Kidney glomerular epithelial cell (primary cell): ENCODE results near the gene BEST1.
A peak's percentile ranks its signal among the peaks of the same experiment; 100 is the strongest.

ENCODE experiments used
- DNase-seq: peaks from one replicate; lab custom pipeline; 2025; lab: John Stamatoyannopoulos, UW

The BEST1 gene

GRCh38 chr11:61916737-61917333 is 33.3 kb upstream of the BEST1 start:
- no peak for DNase-seq

GRCh38 chr11:61917334-61918109 is 32.6 kb upstream of the BEST1 start, which contains the start of gene RAB3IL1:
Gene RAB3IL1, minus strand, starts transcription at chr11:61917566. Its CDS starts 199 bp downstream, at chr11:61917367.
- no peak for DNase-seq

DNA sequence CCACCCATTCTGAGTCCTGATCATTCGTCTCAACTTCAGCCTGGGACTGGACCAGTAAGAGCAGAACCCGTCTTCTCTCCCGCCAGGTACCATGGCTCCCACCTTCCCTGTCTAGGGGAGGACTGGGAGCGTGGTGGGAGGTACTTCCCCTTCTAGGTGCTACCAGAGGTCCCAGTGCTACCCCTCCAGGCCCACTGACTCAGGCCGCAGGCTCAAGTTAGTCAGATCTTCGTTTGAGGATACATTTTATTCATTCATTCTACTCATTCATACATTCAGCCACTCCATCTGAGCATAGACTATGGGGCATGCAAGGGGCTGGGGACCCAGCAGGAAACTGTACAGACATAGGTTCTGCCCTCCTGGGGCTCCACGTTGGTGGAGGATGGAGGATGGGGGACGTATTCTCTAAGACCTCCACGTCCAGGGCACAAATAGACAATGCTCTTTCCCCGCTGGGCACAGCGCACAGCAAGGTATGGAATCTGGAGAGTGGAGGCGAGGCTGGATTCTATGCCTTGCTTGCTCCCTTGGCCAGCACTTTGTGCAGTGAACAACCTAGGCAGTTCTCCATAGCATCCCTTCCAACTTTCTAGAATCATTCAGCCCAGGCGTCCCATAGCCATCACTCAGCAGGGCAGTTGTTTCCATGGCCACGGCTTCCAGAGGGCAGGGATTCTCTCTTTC is 31.8 kb upstream of the BEST1 start:
- DNase-seq: no peak

DNA sequence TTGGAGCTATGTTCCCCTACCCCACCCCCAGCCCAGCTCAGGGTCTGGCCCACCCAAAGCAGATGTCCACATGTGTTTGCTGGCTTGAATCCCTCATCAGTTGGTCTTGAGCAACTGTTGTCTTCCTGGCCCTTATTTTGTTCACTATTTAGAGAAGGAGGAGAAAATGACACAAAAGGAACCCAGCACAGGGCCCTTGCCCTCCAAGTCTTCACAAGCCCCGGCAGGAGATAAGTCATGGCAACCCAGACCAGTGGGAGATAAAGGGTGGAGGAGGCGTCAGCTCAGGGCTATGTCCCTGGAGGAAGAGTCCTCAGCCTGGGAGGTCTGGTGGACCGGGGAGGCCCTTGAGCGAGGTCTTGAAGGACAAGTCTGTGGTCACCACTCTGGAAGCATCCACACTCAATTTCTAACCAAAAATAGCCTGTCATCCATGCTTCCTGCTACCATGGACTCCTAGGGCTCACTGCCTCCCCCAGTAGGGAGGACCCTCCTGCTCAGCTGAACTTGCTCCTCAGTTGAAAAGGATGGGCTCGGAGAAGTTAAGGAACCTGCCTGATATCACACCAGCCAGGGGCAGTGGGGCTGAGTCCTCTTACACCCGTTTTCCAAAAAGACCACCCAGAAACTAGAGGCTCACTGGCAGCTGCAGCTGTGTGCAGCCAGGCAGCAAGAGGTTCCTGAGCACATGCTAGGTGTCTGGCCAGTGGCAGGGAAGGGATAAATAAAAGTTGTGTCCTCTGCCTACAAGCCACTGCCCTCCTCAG is 31.0 kb upstream of the BEST1 start:
- no peak for DNase-seq

DNA sequence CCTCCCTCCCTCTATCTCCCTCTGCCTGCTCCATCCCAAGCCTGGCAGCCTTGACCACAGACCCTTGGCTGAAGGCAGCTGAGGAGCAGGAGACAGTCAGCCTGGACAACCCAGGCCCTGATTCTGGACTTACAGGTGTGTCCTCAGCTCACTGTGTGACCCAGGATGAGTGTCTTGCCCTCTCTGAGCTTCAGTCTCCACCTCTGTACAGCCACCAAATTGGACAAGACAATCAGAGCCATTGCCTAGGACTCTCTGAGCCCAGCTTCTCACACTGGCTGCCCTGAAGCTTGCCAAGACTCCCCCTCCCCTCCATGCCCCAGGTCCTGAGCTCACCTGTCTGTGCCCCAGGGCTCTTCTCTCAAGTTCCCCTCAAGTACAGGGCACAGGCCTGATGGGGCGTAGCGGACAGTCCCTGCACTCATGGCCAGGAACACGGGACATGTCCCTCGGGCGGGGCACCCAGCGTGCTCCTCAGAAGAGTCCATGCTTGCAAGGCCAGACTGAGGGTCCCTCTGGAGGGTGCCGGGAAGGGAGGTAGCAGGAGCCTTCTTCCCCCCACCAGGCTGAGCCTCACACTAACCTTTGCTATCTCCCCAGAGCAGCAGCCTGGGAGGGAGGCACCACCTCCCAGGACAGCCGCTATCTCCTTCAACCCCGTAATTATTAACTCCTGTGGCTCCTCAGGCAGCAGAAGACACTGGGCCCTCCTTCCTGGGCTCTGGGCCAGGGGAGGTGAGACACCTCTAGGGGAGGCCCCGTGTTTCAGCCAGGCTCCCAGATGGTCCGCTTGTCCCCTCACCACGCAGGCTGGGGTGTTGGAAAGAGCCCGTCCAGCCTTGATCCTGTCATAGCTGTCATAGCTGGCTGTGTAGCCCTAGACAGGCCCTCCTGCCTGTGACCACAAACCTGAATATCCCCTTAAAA is 30.2 kb upstream of the BEST1 start:
- peak; percentile 5 for DNase-seq

GRCh38 chr11:61921446-61921845 is 28.7 kb upstream of the BEST1 start:
- no peak for DNase-seq

GRCh38 chr11:61922539-61922938 is 27.6 kb upstream of the BEST1 start:
- no peak for DNase-seq

DNA sequence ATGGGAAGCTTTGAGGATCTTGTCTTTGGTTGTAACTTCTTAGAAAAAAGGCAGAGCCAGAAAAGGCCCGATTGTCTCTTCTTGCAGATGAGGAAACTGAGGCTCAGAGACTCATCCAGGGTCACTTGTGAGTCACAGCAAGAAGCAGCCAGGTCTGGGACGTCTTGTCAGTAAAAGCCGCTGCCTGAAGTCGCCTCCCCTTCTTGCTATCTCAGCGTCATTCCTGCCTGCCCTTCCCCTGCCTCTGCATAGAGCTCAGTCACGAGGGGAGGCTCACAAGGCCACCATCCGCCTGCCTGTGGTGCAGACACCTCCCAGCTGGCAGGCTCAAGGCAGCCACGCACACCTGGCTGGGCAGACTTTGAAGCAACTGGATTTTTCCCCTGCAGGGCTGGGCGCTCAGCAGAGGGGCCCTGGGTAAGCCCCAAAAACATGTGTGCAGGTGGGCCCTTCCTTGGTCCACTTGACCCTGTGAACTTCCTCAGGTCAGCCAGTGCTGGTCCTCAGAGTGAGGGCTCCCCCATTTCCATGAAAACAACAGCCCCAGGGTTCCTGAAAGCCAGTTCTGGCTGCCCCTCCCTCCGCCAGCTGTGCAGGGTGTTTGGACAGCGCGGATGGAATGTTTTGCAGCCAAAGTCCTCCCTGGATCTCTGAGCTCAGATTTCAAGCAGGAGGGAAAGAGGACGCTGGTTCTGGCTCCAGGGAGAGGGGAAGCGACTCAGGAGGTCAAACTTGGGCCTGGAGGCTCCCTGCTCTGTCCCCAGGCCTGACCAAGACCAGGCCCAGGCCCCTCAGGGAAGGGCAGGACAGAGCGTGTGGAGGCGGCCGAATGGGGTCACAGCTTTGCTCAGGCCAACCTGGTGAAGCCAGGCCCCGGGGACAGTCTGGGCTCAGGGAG is 26.7 kb upstream of the BEST1 start:
- DNase-seq: no peak

GRCh38 chr11:61924064-61924455 is 26.1 kb upstream of the BEST1 start:
- no peak for DNase-seq

DNA sequence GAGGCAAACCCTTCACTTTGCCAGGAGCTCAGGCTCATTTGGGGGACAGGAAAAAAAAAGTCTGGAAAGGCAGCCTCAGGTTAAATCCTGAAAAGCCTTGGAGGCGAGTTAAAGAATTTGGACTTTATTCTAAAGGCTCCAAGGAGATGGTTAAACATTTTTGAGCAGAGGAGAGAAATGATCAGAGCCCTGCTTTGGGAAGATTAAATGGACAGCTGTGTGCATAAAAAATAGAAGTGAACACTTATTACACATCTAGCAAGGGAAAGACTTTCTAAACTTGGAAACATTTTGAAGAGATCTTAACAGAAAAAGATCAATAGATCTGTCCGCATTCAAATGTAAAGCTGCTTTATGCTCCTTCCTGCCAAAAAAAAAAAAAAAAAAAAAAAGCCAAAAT is 24.4 kb upstream of the BEST1 start:
- DNase-seq: no peak

DNA sequence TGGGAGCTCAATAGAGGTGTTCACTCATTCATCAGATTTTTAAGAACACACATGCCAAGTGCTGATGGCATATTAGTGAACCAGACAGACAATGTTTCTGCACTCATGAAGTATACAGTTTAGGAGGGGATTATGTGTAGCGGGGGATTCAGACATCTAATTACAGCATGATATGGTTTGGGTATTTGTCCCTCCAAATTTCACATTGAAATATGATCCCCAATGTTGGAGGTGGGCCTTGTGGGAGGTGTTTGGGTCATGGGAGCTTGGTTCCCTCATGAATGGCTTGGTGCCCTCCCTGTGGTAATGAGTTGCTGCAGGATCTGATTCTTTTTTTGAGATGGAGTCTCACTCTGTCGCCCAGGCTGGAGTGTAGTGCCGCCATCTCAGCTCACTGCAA is 23.9 kb upstream of the BEST1 start:
- no peak for DNase-seq

DNA sequence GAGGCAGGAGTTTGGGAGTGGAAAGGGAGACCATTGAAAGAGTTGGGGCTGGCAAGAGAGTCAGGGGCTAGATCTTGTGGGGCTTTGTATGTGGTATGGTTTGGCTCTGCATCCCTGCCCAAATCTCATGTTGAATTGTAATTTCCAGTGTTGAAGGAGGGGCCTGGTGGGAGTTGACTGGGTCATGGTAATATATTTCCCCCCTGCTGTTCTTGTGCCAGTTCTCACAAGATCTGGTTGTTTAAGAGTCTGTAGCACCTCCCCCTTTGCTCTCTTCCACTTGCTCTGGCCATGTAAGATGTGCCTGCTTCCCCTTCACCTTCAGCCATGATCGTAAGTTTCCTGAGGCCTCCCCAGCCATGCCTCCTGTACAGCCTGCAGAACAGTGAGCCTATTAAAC is 22.6 kb upstream of the BEST1 start:
- no peak for DNase-seq

GRCh38 chr11:61928606-61929005 is 21.5 kb upstream of the BEST1 start:
- no peak for DNase-seq

DNA sequence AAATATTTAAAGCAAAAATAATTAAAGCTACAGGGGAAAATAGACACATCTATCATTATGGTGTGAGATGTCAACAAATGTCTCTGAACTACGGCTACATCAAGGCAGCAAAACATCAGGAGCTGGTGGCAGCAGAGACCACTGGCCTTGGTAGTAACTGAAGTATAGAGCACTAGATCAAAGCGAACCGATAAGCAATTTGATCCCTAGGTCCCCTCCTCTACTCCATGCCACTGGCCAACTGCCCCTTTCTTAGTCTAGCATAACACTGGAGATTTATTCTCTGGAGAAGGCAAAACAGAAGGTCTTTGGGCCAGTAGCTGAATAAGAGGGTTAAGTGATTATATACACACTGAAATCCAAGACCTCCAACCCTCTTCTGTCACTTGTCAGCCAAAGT is 19.2 kb upstream of the BEST1 start:
- DNase-seq: no peak

DNA sequence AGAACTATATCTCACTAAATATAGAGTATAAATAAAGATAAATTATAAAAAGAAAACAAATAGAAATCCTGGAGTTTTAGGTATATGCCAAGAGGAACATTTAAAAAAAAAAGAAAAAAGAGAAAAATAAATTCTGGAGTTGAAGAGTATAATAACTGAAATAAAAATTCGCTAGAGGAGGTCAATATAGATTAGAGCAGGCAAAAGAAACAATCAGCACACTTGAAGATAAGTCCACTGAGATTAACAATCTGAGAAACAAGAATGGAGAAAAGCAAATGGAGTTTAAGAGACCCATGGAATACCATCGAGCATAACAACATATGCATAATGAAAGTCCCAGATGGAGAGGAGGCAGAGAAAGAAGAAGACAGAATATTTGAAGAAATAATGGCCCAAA is 14.3 kb upstream of the BEST1 start:
- DNase-seq: no peak

DNA sequence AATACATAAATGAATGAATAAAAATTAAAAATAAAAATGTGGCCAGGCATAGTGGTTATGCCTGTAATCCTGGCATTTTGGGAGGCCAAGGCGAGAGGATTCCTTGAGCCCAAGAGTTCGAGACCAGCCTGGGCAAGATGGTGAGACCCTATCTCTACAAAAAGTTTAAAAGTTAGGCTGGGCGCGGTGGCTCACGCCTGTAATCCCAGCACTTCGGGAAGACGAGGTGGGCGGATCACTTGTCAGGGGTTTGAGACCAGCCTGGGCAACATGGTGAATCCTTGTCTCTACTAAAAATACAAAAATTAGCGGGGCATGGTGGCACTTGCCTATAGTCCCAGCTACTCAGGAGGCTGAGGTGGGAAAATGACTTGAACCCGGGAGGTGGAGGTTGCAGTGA is 9.7 kb upstream of the BEST1 start:
- DNase-seq: no peak

DNA sequence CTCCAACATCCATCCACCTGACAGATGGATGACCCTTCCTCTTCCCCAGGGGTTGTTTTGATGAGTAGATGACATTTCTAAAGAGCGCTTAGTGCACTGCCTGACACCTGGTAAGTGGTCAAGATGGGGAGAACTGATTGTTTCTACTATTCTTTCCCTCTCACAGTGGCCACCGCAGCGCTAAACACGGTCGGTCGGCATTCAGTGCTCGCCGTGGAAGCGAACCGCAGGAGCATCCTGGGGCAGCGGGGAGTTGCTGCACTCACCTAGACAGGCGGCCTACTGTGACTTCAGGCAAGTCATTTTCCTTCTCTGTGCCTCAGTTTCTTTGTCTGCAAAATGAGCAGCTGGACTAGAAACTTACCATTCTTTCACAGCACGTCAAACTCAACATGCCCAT is 5.0 kb upstream of the BEST1 start:
- no peak for DNase-seq

- DNase-seq: no peak
Measured at GRCh38 chr11:61946894-61947293, 3.3 kb upstream of the BEST1 start.

- DNase-seq: peak; percentile 78
Measured at GRCh38 chr11:61947486-61948210, 2.5 kb upstream of the BEST1 start.

DNA sequence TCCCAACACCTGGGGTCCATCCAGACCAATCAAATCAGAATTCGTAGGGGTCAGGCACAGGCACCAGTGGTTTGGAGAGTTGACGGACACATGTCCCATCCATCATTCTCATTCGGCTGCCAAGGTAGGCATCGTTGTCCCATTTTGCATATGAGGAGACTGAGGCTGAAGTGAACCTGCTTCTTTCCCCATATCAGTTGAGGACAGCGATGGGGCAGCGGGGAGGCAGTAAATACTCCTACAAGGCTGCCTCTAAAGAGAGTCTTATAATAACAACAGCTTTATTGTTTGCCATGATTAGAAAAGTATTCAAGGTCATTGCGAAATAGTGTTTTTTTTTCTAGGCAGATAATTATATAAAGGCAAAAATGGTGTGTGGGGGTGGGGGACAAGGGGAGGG is 1.6 kb upstream of the BEST1 start:
- DNase-seq: no peak
